ENCODE results near the gene GNL1. TPM values are rescaled to one million over a fixed set of nuclear protein-coding genes. Genes with fewer than 3 reads are reported as not detected.
"Not testable (repeated sequence)": the region's sequence is repeated elsewhere in the genome, so short reads cannot be mapped to it uniquely, and the experiment has no call there.

GNL1 gene
- total RNA-seq, 4 donors from 2014 or later, result 7.2 to 150 (median 79.5) TPM

GRCh38 chr6:30533460-30534294 is 22.6 kb downstream of the GNL1 start:
- intact Hi-C loops (cut with DNase I; ENCODE audit: low total_unique reads), result no loop called here
- Histone ChIP-seq H3K4me3 (no peak overlapping the region), H3K36me3 (no peaks in the 10 kb centered on the region), H3K4me1 (no peaks in the 10 kb centered on the region), H3K27ac (no peak overlapping the region), H3K9me3 (no peaks in the 10 kb centered on the region), H3K27me3 (no peaks in the 10 kb centered on the region)
- no peak for DNase-seq
- no peak for TF ChIP-seq POLR2A (IDR thresholded peaks at IDR 0.05)
- TF ChIP-seq, protein P1, sequence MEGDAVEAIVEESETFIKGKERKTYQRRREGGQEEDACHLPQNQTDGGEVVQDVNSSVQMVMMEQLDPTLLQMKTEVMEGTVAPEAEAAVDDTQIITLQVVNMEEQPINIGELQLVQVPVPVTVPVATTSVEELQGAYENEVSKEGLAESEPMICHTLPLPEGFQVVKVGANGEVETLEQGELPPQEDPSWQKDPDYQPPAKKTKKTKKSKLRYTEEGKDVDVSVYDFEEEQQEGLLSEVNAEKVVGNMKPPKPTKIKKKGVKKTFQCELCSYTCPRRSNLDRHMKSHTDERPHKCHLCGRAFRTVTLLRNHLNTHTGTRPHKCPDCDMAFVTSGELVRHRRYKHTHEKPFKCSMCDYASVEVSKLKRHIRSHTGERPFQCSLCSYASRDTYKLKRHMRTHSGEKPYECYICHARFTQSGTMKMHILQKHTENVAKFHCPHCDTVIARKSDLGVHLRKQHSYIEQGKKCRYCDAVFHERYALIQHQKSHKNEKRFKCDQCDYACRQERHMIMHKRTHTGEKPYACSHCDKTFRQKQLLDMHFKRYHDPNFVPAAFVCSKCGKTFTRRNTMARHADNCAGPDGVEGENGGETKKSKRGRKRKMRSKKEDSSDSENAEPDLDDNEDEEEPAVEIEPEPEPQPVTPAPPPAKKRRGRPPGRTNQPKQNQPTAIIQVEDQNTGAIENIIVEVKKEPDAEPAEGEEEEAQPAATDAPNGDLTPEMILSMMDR (IDR thresholded peaks at IDR 0.05), result no peak

DNA sequence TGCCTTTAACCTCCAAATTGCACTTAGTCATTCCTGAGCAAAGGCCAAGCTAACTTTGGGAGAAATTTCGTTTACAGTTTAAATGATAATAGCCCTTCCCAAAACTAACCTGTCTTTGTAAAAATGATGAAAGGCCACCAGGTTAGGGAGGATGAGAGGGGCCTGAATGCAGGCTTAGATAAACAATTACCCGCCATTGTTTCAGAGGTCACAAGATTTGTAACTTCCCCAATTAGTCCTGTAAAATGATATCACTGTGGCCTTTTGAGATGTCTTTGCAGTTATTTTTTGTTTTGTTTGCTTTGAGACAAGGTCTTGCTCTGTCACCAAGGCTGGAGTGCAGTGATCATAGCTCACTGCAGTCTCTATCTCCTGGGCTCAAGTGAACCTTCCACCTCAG is 26.3 kb downstream of the GNL1 start:
- intact Hi-C loops (cut with DNase I; ENCODE audit: low total_unique reads), result no loop called here
- no peak for DNase-seq
- no peaks in the 10 kb centered on the region for H3K36me3 ChIP-seq

DNA sequence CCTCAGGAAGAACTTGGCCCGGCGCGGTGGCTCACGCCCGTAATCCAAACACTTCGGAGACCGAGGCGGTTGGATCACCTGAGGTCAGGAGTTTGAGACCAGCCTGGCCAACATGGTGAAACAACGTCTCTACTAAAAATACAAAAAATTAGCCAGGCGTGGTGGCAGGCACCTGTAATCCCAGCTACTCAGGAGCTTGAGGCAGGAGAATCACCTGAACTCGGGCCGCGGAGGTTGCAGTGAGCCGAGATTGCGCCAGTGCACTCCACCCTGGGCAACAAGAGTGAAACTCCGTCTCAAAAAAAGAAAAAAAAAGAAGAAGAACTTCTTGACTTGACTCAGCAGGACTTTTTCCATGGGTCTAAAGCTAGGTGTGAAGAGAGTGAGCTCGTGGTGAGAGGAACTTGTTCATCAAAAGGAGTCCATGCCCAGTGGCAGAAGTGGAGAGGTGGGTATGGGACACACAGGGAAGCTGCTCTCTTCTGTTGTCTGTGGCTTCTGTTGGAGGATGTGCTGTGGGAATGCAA is 26.9 kb downstream of the GNL1 start:
- H3K27me3 ChIP-seq; H3K9me3 ChIP-seq; DNase-seq; H3K4me1 ChIP-seq; intact Hi-C loops (cut with DNase I; ENCODE audit: low total_unique reads); H3K4me3 ChIP-seq; H3K27ac ChIP-seq; H3K36me3 ChIP-seq: not testable (repeated sequence)

More for the DNA sequence above, 26.3 kb downstream of the GNL1 start:
- TF ChIP-seq POLR2A (IDR thresholded peaks at IDR 0.05), result no peak
- TF ChIP-seq, protein P1 (IDR thresholded peaks at IDR 0.05), result no peak
- no peak overlapping the region for H3K27ac ChIP-seq
- no peaks in the 10 kb centered on the region for H3K9me3 ChIP-seq
- no peaks in the 10 kb centered on the region for H3K4me1 ChIP-seq
- H3K4me3 ChIP-seq, result no peak overlapping the region
- no peaks in the 10 kb centered on the region for H3K27me3 ChIP-seq

- H3K27me3 ChIP-seq; H3K4me1 ChIP-seq; H3K9me3 ChIP-seq; H3K27ac ChIP-seq; intact Hi-C loops (cut with DNase I; ENCODE audit: low total_unique reads); H3K4me3 ChIP-seq; H3K36me3 ChIP-seq; DNase-seq: not testable (repeated sequence)
Measured at GRCh38 chr6:30526444-30526843, 29.8 kb downstream of the GNL1 start.

GRCh38 chr6:30521952-30522351 is 34.3 kb downstream of the GNL1 start:
- DNase-seq; H3K27ac ChIP-seq; H3K4me1 ChIP-seq; H3K27me3 ChIP-seq; intact Hi-C loops (cut with DNase I; ENCODE audit: low total_unique reads); H3K4me3 ChIP-seq; H3K36me3 ChIP-seq; H3K9me3 ChIP-seq: not testable (repeated sequence)

GRCh38 chr6:30521082-30521481 is 35.2 kb downstream of the GNL1 start:
- H3K9me3 ChIP-seq; H3K36me3 ChIP-seq; H3K27me3 ChIP-seq; H3K4me1 ChIP-seq; DNase-seq; intact Hi-C loops (cut with DNase I; ENCODE audit: low total_unique reads); H3K4me3 ChIP-seq: not testable (repeated sequence)
- TF ChIP-seq, protein P1 (IDR thresholded peaks at IDR 0.05), result peak in 1 of 4 experiments; percentile 4
- H3K27ac ChIP-seq, result peak overlapping the region in 1 of 2 donors; percentile 66

Measured in uterus (tissue), 4 donors.